ENCODE results near the gene PPP3CA.

The PPP3CA gene

DNA sequence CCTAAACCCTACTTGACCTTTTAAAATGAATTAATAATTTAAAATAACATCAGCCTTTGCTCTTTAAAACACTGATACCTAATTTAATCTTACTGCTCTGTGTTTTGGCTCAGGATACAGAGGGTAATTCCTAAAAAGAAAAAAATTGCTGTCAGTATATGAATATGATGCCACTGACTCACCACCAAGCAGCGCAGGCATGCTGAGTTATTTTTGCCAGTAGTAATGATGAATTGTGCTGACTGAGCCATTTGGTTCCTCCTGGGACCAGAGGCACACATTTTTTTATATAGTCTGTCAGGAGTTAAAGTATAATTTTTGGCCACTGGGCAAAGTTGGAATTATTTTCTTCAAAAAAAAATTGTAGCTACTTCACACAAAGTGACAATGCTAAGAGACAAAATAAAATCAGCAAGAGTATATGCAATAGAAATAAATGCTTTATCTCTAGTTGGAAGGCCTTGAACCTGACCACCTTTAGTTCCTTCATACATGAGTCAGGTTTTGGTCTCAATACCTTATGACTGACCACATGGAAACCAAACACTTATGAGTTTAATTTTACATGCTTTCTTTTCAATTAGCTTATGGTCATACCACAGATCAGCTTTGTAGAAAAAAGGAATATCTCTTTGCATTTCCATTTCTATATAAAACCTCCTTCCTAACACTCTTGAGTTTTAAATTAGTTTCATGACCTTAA, 115.1 kb downstream of the PPP3CA start:
- in situ Hi-C loops (cut with HindIII; ENCODE audit: low pct_unique_long_range_greater_than_20kb, low sequenced_read_pairs) = no loop called here
- TF ChIP-seq JUND (IDR thresholded peaks at IDR 0.05; ENCODE audit: low read depth) = no peak
- DNase-seq (ENCODE audit: low read depth in 1 of 2, low spot score in 1 of 2) = no peak

DNA sequence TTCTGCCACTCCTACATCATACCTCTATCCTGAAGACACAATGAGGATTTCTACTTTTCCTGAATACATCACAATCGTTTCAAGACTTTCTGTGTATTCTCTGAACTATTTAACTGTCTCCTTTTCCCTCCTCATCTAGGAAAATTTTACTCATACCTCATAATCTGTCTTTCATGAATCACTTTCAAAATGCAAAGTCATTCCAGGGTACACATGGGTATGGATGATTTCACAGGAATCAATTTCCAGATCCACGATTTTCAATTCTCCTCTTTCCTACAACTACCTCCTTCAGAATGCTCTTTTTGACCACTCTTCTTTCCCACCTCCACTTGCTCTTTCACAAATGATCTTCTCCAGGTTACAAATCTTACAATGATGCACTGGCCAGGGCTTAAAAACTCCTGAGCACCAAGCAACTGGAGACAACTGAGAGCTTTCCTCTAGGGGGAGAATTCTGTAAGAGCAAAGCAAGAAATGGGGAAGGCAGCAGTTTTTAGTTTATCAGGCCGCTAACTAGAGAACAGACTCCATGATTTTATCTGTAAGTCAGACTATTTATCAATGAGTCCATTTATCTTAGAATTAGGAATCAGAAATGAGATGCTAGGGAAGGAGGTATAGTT, 116.4 kb downstream of the PPP3CA start:
- no peak for DNase-seq (ENCODE audit: low read depth in 1 of 2, low spot score in 1 of 2)
- in situ Hi-C loops (cut with HindIII; ENCODE audit: low pct_unique_long_range_greater_than_20kb, low sequenced_read_pairs) = no loop called here
- TF ChIP-seq JUND (IDR thresholded peaks at IDR 0.05; ENCODE audit: low read depth) = no peak

- TF ChIP-seq JUND (IDR thresholded peaks at IDR 0.05; ENCODE audit: low read depth) = no peak
- no peak for DNase-seq (ENCODE audit: low read depth in 1 of 2, low spot score in 1 of 2)
- in situ Hi-C loops (cut with HindIII; ENCODE audit: low pct_unique_long_range_greater_than_20kb, low sequenced_read_pairs) = no loop called here
Measured at GRCh38 chr4:101229116-101229515, 118.2 kb downstream of the PPP3CA start.

DNA sequence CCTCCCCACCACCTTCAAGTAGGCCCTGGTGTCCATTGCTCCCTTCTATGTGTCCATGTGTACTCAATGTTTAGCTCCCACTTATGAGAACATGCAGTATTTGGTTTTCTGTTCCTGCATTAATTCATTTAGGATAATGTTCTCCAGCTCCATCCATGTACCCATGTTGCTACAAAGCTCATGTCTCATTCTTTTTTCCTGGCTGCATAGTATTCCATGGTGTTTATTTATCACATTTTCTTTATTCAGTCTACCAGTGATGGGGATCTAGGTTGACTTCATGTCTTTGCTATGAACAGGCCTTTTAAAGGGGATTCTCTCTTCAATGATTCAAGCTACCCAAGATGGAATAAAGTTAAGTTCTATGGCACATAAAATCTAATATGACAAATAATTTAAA, 119.6 kb downstream of the PPP3CA start:
- no peak for TF ChIP-seq JUND (IDR thresholded peaks at IDR 0.05; ENCODE audit: low read depth)
- DNase-seq (ENCODE audit: low read depth in 1 of 2, low spot score in 1 of 2) = no peak
- in situ Hi-C loops (cut with HindIII; ENCODE audit: low pct_unique_long_range_greater_than_20kb, low sequenced_read_pairs) = no loop called here

DNA sequence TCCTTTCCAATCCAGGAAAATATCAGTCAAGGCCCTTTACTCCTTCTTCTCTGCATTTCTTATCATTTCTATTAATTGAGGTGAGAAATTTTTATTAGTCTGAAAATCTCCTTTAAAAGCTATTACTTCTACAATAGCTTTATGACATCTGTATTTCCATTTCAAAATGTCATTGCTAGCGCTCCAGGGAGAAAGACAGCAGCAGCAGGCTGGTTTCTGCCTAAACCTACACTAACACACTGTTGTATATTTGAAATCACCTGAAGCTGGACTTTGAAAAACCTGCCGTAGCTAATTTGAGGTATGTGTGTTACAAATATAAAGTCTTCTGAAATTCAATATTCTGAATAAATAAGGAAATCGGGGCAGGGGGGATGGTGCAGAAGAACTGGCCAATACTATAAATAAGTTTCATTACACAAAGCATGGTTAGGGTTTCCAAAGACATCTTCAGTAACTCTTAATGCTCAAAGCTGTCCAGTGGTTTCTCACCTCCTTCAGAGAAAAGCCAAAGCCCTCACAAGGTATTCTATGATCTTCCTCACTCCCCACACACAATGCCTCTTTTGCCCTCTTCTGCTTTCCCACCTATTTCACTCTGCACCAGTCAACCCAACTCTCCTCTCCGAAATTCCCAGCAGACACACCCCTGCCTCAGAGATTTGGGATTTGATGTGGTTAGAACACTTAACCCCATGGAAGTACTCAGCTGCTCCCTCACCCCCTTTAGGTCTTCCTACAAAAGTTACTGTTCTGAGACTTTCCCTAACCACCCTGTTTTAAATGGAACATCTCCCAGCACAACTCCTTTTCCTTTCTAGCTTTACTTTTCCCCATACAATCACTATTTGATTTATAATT, 122.7 kb downstream of the PPP3CA start:
- in situ Hi-C loops (cut with HindIII; ENCODE audit: low pct_unique_long_range_greater_than_20kb, low sequenced_read_pairs) = no loop called here
- no peak for DNase-seq (ENCODE audit: low read depth in 1 of 2, low spot score in 1 of 2)

DNA sequence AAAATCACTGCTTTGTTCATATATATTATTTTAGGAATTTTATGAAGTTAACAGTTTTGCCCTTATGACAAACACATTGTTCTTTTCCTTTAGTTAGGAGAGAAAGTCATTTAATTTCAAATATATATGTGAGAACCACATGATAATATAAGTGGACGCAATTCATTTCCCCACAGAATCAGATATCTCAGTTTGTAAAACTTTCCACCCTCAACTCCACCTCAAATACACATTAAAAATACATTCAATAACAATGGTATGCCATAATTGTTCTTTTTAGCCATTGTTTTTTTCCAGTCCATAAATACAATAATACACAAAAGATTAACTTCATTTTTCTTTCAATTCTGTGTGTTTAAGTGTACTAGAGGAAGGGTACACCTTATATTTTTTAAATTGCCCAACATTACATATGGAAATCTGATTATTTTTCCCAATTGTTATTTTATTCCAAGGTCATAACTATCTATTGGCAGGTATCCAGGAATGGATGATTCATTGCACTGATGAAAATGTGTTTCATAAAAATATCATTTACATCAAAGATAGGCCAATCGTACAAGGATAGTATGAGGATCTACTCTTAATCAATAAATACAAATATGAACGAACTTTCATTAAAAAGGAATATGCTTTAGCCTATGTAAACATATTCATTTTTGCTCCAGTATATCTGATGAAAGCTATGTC, 125.0 kb downstream of the PPP3CA start:
- no peak for DNase-seq (ENCODE audit: low read depth in 1 of 2, low spot score in 1 of 2)
- in situ Hi-C loops (cut with HindIII; ENCODE audit: low pct_unique_long_range_greater_than_20kb, low sequenced_read_pairs) = no loop called here
- no peak for TF ChIP-seq JUND (IDR thresholded peaks at IDR 0.05; ENCODE audit: low read depth)

More for the DNA sequence above, 122.7 kb downstream of the PPP3CA start:
- no peak for TF ChIP-seq JUND (IDR thresholded peaks at IDR 0.05; ENCODE audit: low read depth)

- TF ChIP-seq JUND (IDR thresholded peaks at IDR 0.05; ENCODE audit: low read depth) = no peak
- no peak for DNase-seq (ENCODE audit: low read depth in 1 of 2, low spot score in 1 of 2)
- in situ Hi-C loops (cut with HindIII; ENCODE audit: low pct_unique_long_range_greater_than_20kb, low sequenced_read_pairs) = no loop called here
Measured at GRCh38 chr4:101221294-101221693, 126.0 kb downstream of the PPP3CA start.

DNA sequence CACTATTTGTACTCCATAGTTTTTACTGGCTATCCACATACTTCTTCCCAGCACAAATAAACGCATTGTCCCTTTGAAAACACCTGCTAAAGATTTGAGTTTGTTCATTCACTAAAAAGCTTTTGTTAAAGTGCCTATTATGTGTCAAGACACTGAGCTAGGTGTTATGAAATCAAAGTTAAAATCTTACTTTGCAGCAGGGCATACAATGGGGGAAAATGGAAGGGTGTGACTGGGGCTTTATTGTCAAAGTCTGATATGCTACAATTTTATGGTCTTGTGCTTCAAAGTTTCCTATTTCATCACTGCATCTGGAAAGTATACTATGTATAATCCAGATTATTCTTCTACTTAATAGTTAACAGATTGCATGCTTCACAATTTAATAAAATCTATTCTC, 128.4 kb downstream of the PPP3CA start:
- DNase-seq (ENCODE audit: low read depth in 1 of 2, low spot score in 1 of 2) = no peak
- in situ Hi-C loops (cut with HindIII; ENCODE audit: low pct_unique_long_range_greater_than_20kb, low sequenced_read_pairs) = no loop called here
- TF ChIP-seq JUND (IDR thresholded peaks at IDR 0.05; ENCODE audit: low read depth) = no peak

GRCh38 chr4:101218346-101218745, 129.0 kb downstream of the PPP3CA start:
- in situ Hi-C loops (cut with HindIII; ENCODE audit: low pct_unique_long_range_greater_than_20kb, low sequenced_read_pairs) = no loop called here
- no peak for TF ChIP-seq JUND (IDR thresholded peaks at IDR 0.05; ENCODE audit: low read depth)
- no peak for DNase-seq (ENCODE audit: low read depth in 1 of 2, low spot score in 1 of 2)

GRCh38 chr4:101217353-101218031, 129.8 kb downstream of the PPP3CA start:
- in situ Hi-C loops (cut with HindIII; ENCODE audit: low pct_unique_long_range_greater_than_20kb, low sequenced_read_pairs) = no loop called here
- no peak for DNase-seq (ENCODE audit: low read depth in 1 of 2, low spot score in 1 of 2)
- TF ChIP-seq JUND (IDR thresholded peaks at IDR 0.05; ENCODE audit: low read depth) = no peak

DNA sequence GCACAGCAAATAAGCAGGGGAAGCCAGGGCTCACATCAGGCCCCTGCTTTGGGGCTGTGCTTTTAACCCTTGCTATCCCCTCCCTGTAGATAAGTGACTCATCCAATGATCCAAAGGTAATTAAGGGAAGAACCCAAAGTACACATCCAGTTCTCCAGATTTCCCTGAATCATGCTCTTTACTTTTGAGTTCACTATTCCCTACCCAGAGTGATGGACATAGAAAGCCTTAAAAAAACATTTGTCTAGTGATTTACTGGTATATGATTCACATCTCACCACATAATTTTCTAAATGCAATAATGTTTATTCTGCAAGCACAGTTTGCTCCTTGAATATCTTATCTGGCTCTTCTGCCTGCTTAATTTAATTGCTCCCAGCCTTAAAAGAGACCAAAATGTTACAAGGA, 136.2 kb downstream of the PPP3CA start:
- in situ Hi-C loops (cut with HindIII; ENCODE audit: low pct_unique_long_range_greater_than_20kb, low sequenced_read_pairs) = no loop called here
- no peak for TF ChIP-seq JUND (IDR thresholded peaks at IDR 0.05; ENCODE audit: low read depth)
- DNase-seq (ENCODE audit: low read depth in 1 of 2, low spot score in 1 of 2) = peak in 1 of 2 experiments; percentile 38

GRCh38 chr4:101210331-101210730, 137.0 kb downstream of the PPP3CA start:
- TF ChIP-seq JUND (IDR thresholded peaks at IDR 0.05; ENCODE audit: low read depth) = no peak
- peak in 1 of 2 experiments; percentile 50 for DNase-seq (ENCODE audit: low read depth in 1 of 2, low spot score in 1 of 2)
- in situ Hi-C loops (cut with HindIII; ENCODE audit: low pct_unique_long_range_greater_than_20kb, low sequenced_read_pairs) = no loop called here

Measured in T47D (cell line).